ENCODE results near the gene CCNT1. TPM values are rescaled to one million over a fixed set of nuclear protein-coding genes. Genes with fewer than 3 reads are reported as not detected.

Gene CCNT1
- total RNA-seq, result 30.8 and 34.2 TPM in 2 replicates

GRCh38 chr12:48716493-48717251 is at the start of gene CCNT1:
Gene CCNT1 (minus strand): TSS chr12:48716707. CDS start chr12:48716675, 32 bp downstream.

GRCh38 chr12:48681710-48682532 is 34.6 kb downstream of the CCNT1 start, which contains the start of gene KANSL2:
Gene KANSL2 (minus strand): TSS chr12:48682238. CDS start chr12:48681632, 606 bp downstream.

Small RNA genes lying within 50 kb of the gene (small RNA-seq; reads per million reads assigned to genes)
- gene MIR1291, result not detected
- gene SNORA2A, result 758 reads per million, percentile 99 among the genes with 10 or more reads in this experiment
- gene SNORA2B, result 103 reads per million, percentile 98 among the genes with 10 or more reads in this experiment
- gene SNORA2C, result 7.9 reads per million, percentile 87 among the genes with 10 or more reads in this experiment

Other genes with a start within 250 kb of the CCNT1 start
- gene ANP32D, start 244.1 kb downstream of the CCNT1 start, total RNA-seq, result not detected in 2 replicates
- gene C12orf54, start 234.2 kb downstream of the CCNT1 start, total RNA-seq, result not detected in 2 replicates
- gene OR8S1, start 191.1 kb downstream of the CCNT1 start, total RNA-seq, result not detected in 2 replicates
- 0.24 TPM in 1 of 2 replicates, not detected in the other for gene LALBA, start 146.7 kb downstream of the CCNT1 start, total RNA-seq
- gene KANSL2, start 34.5 kb downstream of the CCNT1 start, total RNA-seq, result 40.3 and 44.5 TPM in 2 replicates
- 34.9 and 52.2 TPM in 2 replicates for gene ADCY6, start 72.4 kb upstream of the CCNT1 start, total RNA-seq
- 20.2 and 21.6 TPM in 2 replicates for gene CACNB3, start 101.8 kb upstream of the CCNT1 start, total RNA-seq
- 45.2 and 54.8 TPM in 2 replicates for gene DDX23, start 135.5 kb upstream of the CCNT1 start, total RNA-seq
- gene RND1, start 149.2 kb upstream of the CCNT1 start, total RNA-seq, result 0.16 TPM in 1 of 2 replicates, not detected in the other
- gene FKBP11, start 208.8 kb upstream of the CCNT1 start, total RNA-seq, result 15.9 and 16.7 TPM in 2 replicates
- gene ARF3, start 240.8 kb upstream of the CCNT1 start, total RNA-seq, result 54.5 and 61.6 TPM in 2 replicates

Data from hair follicle dermal papilla cell (primary cell).